HepG2 (cell line): Measurements from ENCODE around the gene PPM1M. TPM values are rescaled to one million over a fixed set of nuclear protein-coding genes. Genes with fewer than 3 reads are reported as not detected.

Source experiments
- REL ChIP-seq: sonication (generic); formaldehyde crosslinking; conservative IDR thresholded peaks from 2 replicates; pipeline ENCODE4 v1.8.0; 2022; ENCODE audit warnings: mild to moderate bottlenecking, missing genetic modification reagents, moderate library complexity
- SRF ChIP-seq: IDR thresholded peaks from 2 replicates; pipeline ENCODE4 v1.6.1; 2011; ENCODE audit warnings: mild to moderate bottlenecking, low read depth, low read length, moderate library complexity
- ZKSCAN8 ChIP-seq: IDR thresholded peaks from 2 replicates; pipeline ENCODE4 v1.6.1; 2016; ENCODE audit warnings: borderline replicate concordance, missing genetic modification reagents, missing compliant biosample characterization
- ZNF24 ChIP-seq: fragments of 450-650 bp; IDR thresholded peaks from 2 replicates; pipeline ENCODE4 v1.6.1; 2017; ENCODE audit warnings: antibody characterized with exemption, mild to moderate bottlenecking
- ZNF331 ChIP-seq: sonication (generic); formaldehyde crosslinking; IDR thresholded peaks from 2 replicates; pipeline ENCODE4 v1.4.0; 2020; ENCODE audit warnings: missing genetic modification reagents
- ZNF614 ChIP-seq: IDR thresholded peaks from 2 replicates; pipeline ENCODE4 v1.6.1; 2018; ENCODE audit warnings: missing biosample characterization, missing genetic modification reagents, inconsistent platforms, borderline replicate concordance
- polyA plus RNA-seq, 8 experiments: library from polyadenylated mRNA; depleted of rRNA in 3 of 8; stranded (reverse) in 7 of 8; unstranded in 1 of 8; fragments of >200 nt; fragmentation: Illumina TruSeq in 4 of 8; extraction: Trizol in 4 of 8; gene quantifications; 2 replicates each; pipeline versions ENCODE4 v1.2.1 to v1.2.3, GENCODE V29; 2011 to 2016; ENCODE audit warnings: low read depth in 4 of 8, missing spikeins in 1 of 8, mixed read lengths in 1 of 8; ENCODE audit not compliant: insufficient read depth in 1 of 8
- total RNA-seq, 5 experiments: library from RNA; depleted of rRNA; stranded (reverse); fragments of >200 nt; fragmentation: Illumina TruSeq; extraction: Trizol; gene quantifications; 2 replicates each; pipeline ENCODE4 v1.2.3, GENCODE V29; 2016; ENCODE audit warnings: low read depth in 1 of 5
- TF ChIP-seq, protein P1 (sequence below): IDR thresholded peaks from 2 replicates; pipeline ENCODE4 v1.6.1; 2016; ENCODE audit warnings: low read depth, missing genetic modification reagents, missing compliant biosample characterization
- TF ChIP-seq, protein P2 (sequence below): sonication (generic); formaldehyde crosslinking; IDR thresholded peaks from 2 replicates; pipeline ENCODE4 v1.4.0; 2020; ENCODE audit warnings: missing genetic modification reagents
- TF ChIP-seq, protein P3 (sequence below), 2 experiments: IDR thresholded peaks; 2 replicates each; pipeline ENCODE4 v1.6.1; 2011 to 2012; ENCODE audit warnings: low read length in 2 of 2, borderline replicate concordance in 1 of 2, low read depth in 1 of 2, mild to moderate bottlenecking in 1 of 2, moderate library complexity in 1 of 2
- TF ChIP-seq, protein P4 (sequence below): sonication (generic); formaldehyde crosslinking; IDR thresholded peaks from 2 replicates; pipeline ENCODE4; 2020; ENCODE audit warnings: missing genetic modification reagents, mild to moderate bottlenecking, borderline replicate concordance
- TF ChIP-seq, protein P5 (sequence below): sonication (generic); formaldehyde crosslinking; IDR thresholded peaks from 2 replicates; pipeline ENCODE4 v1.4.0; 2020; ENCODE audit warnings: missing genetic modification reagents
- TF ChIP-seq, protein P6 (sequence below): sonication (generic); formaldehyde crosslinking; conservative IDR thresholded peaks from 2 replicates; pipeline ENCODE4 v1.8.1; 2023; ENCODE audit warnings: missing genetic modification reagents

Gene PPM1M
- total and polyA plus RNA-seq, 2 of the 13 experiments (the other 11 are each of a cell fraction or from before 2014, with no cell fraction given): 2.5 to 5.9 TPM

DNA sequence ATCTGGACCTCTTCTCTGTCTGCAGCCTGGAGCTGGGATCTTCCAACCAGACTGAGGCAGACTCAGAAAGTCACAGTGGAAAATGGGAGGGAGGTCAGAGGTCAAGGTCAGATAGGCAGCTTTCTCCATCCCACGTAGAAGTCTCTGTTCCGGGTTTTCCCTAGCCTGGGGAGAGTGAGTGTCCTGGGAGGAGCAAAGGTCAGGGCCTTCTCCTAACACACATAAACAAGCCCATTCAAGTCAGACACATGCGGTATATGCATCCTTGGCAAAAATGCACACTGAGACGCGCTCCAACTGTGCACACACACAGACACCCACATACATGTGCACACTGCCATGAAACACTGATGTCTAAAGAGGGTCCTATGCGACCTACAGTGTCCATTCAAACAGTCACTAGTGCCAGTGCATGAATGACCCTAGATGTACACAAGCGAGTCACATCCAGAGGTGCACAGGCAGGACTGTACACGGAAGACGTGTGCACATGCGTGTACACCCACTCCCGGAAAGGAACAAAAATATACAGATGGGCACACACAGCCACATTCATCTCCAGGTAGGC lies 7.3 kb upstream of the PPM1M start (continued):
- peak; percentile 63; the same call in 1 of the 2 replicates for TF ChIP-seq ZNF614 (CRISPR knock-in tag)
- TF ChIP-seq, protein P1, sequence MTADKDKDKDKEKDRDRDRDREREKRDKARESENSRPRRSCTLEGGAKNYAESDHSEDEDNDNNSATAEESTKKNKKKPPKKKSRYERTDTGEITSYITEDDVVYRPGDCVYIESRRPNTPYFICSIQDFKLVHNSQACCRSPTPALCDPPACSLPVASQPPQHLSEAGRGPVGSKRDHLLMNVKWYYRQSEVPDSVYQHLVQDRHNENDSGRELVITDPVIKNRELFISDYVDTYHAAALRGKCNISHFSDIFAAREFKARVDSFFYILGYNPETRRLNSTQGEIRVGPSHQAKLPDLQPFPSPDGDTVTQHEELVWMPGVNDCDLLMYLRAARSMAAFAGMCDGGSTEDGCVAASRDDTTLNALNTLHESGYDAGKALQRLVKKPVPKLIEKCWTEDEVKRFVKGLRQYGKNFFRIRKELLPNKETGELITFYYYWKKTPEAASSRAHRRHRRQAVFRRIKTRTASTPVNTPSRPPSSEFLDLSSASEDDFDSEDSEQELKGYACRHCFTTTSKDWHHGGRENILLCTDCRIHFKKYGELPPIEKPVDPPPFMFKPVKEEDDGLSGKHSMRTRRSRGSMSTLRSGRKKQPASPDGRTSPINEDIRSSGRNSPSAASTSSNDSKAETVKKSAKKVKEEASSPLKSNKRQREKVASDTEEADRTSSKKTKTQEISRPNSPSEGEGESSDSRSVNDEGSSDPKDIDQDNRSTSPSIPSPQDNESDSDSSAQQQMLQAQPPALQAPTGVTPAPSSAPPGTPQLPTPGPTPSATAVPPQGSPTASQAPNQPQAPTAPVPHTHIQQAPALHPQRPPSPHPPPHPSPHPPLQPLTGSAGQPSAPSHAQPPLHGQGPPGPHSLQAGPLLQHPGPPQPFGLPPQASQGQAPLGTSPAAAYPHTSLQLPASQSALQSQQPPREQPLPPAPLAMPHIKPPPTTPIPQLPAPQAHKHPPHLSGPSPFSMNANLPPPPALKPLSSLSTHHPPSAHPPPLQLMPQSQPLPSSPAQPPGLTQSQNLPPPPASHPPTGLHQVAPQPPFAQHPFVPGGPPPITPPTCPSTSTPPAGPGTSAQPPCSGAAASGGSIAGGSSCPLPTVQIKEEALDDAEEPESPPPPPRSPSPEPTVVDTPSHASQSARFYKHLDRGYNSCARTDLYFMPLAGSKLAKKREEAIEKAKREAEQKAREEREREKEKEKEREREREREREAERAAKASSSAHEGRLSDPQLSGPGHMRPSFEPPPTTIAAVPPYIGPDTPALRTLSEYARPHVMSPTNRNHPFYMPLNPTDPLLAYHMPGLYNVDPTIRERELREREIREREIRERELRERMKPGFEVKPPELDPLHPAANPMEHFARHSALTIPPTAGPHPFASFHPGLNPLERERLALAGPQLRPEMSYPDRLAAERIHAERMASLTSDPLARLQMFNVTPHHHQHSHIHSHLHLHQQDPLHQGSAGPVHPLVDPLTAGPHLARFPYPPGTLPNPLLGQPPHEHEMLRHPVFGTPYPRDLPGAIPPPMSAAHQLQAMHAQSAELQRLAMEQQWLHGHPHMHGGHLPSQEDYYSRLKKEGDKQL: no peak
- TF ChIP-seq ZNF24: no peak
- TF ChIP-seq, protein P2, sequence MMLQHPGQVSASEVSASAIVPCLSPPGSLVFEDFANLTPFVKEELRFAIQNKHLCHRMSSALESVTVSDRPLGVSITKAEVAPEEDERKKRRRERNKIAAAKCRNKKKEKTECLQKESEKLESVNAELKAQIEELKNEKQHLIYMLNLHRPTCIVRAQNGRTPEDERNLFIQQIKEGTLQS (CRISPR knock-in tag): no peak
- no peak for TF ChIP-seq ZKSCAN8 (CRISPR knock-in tag)
- TF ChIP-seq, protein P3, sequence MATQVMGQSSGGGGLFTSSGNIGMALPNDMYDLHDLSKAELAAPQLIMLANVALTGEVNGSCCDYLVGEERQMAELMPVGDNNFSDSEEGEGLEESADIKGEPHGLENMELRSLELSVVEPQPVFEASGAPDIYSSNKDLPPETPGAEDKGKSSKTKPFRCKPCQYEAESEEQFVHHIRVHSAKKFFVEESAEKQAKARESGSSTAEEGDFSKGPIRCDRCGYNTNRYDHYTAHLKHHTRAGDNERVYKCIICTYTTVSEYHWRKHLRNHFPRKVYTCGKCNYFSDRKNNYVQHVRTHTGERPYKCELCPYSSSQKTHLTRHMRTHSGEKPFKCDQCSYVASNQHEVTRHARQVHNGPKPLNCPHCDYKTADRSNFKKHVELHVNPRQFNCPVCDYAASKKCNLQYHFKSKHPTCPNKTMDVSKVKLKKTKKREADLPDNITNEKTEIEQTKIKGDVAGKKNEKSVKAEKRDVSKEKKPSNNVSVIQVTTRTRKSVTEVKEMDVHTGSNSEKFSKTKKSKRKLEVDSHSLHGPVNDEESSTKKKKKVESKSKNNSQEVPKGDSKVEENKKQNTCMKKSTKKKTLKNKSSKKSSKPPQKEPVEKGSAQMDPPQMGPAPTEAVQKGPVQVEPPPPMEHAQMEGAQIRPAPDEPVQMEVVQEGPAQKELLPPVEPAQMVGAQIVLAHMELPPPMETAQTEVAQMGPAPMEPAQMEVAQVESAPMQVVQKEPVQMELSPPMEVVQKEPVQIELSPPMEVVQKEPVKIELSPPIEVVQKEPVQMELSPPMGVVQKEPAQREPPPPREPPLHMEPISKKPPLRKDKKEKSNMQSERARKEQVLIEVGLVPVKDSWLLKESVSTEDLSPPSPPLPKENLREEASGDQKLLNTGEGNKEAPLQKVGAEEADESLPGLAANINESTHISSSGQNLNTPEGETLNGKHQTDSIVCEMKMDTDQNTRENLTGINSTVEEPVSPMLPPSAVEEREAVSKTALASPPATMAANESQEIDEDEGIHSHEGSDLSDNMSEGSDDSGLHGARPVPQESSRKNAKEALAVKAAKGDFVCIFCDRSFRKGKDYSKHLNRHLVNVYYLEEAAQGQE (IDR thresholded peaks at IDR 0.05; ENCODE audit: borderline replicate concordance in 1 of 2, low read depth in 1 of 2, low read length in 2 of 2): no peak; a peak in 1 of 4 replicates
- TF ChIP-seq, protein P4, sequence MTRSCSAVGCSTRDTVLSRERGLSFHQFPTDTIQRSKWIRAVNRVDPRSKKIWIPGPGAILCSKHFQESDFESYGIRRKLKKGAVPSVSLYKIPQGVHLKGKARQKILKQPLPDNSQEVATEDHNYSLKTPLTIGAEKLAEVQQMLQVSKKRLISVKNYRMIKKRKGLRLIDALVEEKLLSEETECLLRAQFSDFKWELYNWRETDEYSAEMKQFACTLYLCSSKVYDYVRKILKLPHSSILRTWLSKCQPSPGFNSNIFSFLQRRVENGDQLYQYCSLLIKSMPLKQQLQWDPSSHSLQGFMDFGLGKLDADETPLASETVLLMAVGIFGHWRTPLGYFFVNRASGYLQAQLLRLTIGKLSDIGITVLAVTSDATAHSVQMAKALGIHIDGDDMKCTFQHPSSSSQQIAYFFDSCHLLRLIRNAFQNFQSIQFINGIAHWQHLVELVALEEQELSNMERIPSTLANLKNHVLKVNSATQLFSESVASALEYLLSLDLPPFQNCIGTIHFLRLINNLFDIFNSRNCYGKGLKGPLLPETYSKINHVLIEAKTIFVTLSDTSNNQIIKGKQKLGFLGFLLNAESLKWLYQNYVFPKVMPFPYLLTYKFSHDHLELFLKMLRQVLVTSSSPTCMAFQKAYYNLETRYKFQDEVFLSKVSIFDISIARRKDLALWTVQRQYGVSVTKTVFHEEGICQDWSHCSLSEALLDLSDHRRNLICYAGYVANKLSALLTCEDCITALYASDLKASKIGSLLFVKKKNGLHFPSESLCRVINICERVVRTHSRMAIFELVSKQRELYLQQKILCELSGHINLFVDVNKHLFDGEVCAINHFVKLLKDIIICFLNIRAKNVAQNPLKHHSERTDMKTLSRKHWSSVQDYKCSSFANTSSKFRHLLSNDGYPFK (CRISPR knock-in tag): 0 out of 2 replicates have a peak, but pooled peaks have one; percentile 47
- TF ChIP-seq, protein P5, sequence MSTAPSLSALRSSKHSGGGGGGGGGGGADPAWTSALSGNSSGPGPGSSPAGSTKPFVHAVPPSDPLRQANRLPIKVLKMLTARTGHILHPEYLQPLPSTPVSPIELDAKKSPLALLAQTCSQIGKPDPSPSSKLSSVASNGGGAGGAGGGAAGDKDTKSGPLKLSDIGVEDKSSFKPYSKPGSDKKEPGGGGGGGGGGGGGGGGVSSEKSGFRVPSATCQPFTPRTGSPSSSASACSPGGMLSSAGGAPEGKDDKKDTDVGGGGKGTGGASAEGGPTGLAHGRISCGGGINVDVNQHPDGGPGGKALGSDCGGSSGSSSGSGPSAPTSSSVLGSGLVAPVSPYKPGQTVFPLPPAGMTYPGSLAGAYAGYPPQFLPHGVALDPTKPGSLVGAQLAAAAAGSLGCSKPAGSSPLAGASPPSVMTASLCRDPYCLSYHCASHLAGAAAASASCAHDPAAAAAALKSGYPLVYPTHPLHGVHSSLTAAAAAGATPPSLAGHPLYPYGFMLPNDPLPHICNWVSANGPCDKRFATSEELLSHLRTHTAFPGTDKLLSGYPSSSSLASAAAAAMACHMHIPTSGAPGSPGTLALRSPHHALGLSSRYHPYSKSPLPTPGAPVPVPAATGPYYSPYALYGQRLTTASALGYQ (CRISPR knock-in tag): 0 out of 2 replicates have a peak, but pooled peaks have one; percentile 12
- no peak for TF ChIP-seq SRF
- TF ChIP-seq, protein P6, sequence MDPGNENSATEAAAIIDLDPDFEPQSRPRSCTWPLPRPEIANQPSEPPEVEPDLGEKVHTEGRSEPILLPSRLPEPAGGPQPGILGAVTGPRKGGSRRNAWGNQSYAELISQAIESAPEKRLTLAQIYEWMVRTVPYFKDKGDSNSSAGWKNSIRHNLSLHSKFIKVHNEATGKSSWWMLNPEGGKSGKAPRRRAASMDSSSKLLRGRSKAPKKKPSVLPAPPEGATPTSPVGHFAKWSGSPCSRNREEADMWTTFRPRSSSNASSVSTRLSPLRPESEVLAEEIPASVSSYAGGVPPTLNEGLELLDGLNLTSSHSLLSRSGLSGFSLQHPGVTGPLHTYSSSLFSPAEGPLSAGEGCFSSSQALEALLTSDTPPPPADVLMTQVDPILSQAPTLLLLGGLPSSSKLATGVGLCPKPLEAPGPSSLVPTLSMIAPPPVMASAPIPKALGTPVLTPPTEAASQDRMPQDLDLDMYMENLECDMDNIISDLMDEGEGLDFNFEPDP: 0 out of 2 replicates have a peak, but pooled peaks have one; percentile 75
- no peak for TF ChIP-seq ZNF331 (CRISPR knock-in tag)
- peak; percentile 89 for TF ChIP-seq REL (CRISPR knock-in tag)
